ENCODE measurements around the gene RASSF7. TPM values are rescaled to one million over a fixed set of nuclear protein-coding genes. Genes with fewer than 3 reads are reported as not detected.
A peak's percentile ranks its signal among the peaks of the same experiment; 100 is the strongest.

Gene RASSF7
- polyA plus RNA-seq, 2 of the 4 experiments (the other 2 are of a cell fraction): 18.4 to 30.7 TPM

- no peak for TF ChIP-seq ZFP36 (IDR thresholded peaks at IDR 0.05; ENCODE audit: borderline replicate concordance, partially characterized antibody)
Measured at GRCh38 chr11:575313-575995, 14.7 kb downstream of the RASSF7 start (continued).

GRCh38 chr11:575996-576768 lies 15.4 kb downstream of the RASSF7 start, which contains the start of gene PHRF1:
PHRF1 (plus strand) TSS chr11:576470; CDS start chr11:581513, 5,043 bp downstream.
- Histone ChIP-seq H3K4me2 (peak within 1 kb of the TSS; percentile 100), H3K27ac (peak within 1 kb of the TSS; percentile 97 to 98), H3K9me3 (no peaks in the 10 kb centered on the region), H3K4me3 (peak within 1 kb of the TSS; percentile 91), H3K4me1 (peaks cover 26% of the 10 kb centered on the region)
- ChIA-PET POLR2A (interaction anchor here (0.7 to 1.1 kb wide), 19 partner anchors 9 to 233 kb away, joined by 3 to 7 read pairs (median 4); partner anchors contain the start of genes HRAS, LMNTD2, RPLP2 and TMEM80), CTCF (interaction anchor here (0.6 to 1.8 kb wide), 3 partner anchors 13 to 83 kb away, joined by 3 to 6 read pairs (median 3); no protein-coding TSS in a partner anchor)
- ATAC-seq (peak; percentile 90 to 91), FAIRE-seq (no peak), DNase-seq (ENCODE audit: low read depth in 1 of 2, low spot score in 1 of 2) (peak; percentile 95 to 98)
- 0% methylated on average over 7 of the region's 99 CpGs for WGBS (ENCODE audit: missing lambda C conversion rate)
- TF ChIP-seq MAX (IDR thresholded peaks at IDR 0.05) (peak; percentile 82), CEBPB (IDR thresholded peaks at IDR 0.05) (no peak), EP300 (IDR thresholded peaks at IDR 0.05) (no peak), RAD21 (conservative IDR thresholded peaks at IDR 0.05 in 1 of 2, IDR thresholded peaks at IDR 0.05 in 1 of 2) (no peak), RARB (CRISPR knock-in tag; IDR thresholded peaks at IDR 0.05) (no peak), JUN (IDR thresholded peaks at IDR 0.05) (peak; percentile 80 to 86; a peak in 3 of 5 replicates), EHMT2 (IDR thresholded peaks at IDR 0.05; ENCODE audit: low read depth) (no peak), HES2 (IDR thresholded peaks at IDR 0.05) (no peak), KDM5A (IDR thresholded peaks at IDR 0.05) (0 out of 2 replicates have a peak, but pooled peaks have one; percentile 22), TFCP2L1 (CRISPR knock-in tag; IDR thresholded peaks at IDR 0.05) (0 out of 2 replicates have a peak, but pooled peaks have one; percentile 64), CTCF (IDR thresholded peaks at IDR 0.05) (no peak), POLR2A (IDR thresholded peaks at IDR 0.05; ENCODE audit: low read length) (peak; percentile 45), HOXA7 (CRISPR knock-in tag; IDR thresholded peaks at IDR 0.05) (no peak), CHD4 (IDR thresholded peaks at IDR 0.05; ENCODE audit: borderline replicate concordance) (no peak), E2F6 (IDR thresholded peaks at IDR 0.05; ENCODE audit: borderline replicate concordance, low read depth) (peak; percentile 62; the same call in 1 of the 2 replicates), HMGXB4 (CRISPR knock-in tag; IDR thresholded peaks at IDR 0.05; ENCODE audit: borderline replicate concordance) (no peak), ZNF302 (CRISPR knock-in tag; IDR thresholded peaks at IDR 0.05) (no peak), BCL3 (IDR thresholded peaks at IDR 0.05) (peak; percentile 74; the same call in 2 of the 3 replicates), FOSL2 (IDR thresholded peaks at IDR 0.05) (no peak), FOSL2 (CRISPR knock-in tag; IDR thresholded peaks at IDR 0.05) (no peak), ZFP36 (IDR thresholded peaks at IDR 0.05; ENCODE audit: borderline replicate concordance, partially characterized antibody) (no peak), MAFK (IDR thresholded peaks at IDR 0.05; ENCODE audit: partially characterized antibody) (no peak), NPAS2 (CRISPR knock-in tag; IDR thresholded peaks at IDR 0.05; ENCODE audit: borderline replicate concordance) (no peak), MYC (IDR thresholded peaks at IDR 0.05; ENCODE audit: borderline replicate concordance, low read length) (0 out of 2 replicates have a peak, but pooled peaks have one; percentile 68), MAZ (IDR thresholded peaks at IDR 0.05; ENCODE audit: borderline replicate concordance, low read depth, low read length) (no peak), HDAC2 (IDR thresholded peaks at IDR 0.05) (no peak), CBX2 (IDR thresholded peaks at IDR 0.05; ENCODE audit: borderline replicate concordance, low read depth) (no peak), ELK1 (IDR thresholded peaks at IDR 0.05; ENCODE audit: low read depth, low read length) (no peak), JUNB (IDR thresholded peaks at IDR 0.05) (no peak), ZC3H11A (IDR thresholded peaks at IDR 0.05) (no peak)
